GM18868 (cell line): ENCODE measurements around the gene HAGH.

Source experiments
- ATAC-seq: cut with Tn5 transposase; IDR thresholded peaks from one replicate; pipeline ENCODE4 v1.9.1; 2021; ENCODE audit warnings: mild to moderate bottlenecking, moderate library complexity; ENCODE audit not compliant: unreplicated experiment

Gene HAGH

DNA sequence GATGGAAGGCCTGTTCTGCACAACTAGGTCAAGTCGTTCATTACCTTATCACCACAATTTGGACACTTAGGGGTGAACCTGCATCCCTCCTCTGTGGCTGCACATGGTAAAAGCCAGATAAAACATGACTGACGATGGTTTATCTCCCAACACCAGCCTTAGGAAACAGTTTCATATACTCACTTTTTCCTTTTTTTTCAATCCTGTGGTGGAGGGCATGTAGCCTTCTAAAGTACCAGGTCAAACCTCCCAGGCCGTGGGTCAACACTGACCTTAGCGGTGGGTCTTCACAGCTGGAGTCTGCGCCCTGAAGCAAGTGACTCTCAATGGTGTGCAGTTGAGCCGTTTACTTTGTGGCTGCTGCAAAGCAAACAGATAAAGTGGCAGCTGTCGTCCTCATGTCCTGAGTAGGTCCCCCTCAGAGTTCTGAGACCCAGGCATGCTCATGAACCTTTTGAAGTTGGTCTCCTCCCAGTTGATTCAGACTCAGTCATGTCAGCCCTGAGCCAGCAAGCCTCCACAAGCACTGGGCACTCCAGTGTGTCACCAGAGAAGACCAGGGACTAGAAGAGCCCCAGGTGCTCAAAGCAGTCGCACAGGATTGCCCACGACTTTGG is 6.3 kb upstream of the HAGH start:
- no peak for ATAC-seq

DNA sequence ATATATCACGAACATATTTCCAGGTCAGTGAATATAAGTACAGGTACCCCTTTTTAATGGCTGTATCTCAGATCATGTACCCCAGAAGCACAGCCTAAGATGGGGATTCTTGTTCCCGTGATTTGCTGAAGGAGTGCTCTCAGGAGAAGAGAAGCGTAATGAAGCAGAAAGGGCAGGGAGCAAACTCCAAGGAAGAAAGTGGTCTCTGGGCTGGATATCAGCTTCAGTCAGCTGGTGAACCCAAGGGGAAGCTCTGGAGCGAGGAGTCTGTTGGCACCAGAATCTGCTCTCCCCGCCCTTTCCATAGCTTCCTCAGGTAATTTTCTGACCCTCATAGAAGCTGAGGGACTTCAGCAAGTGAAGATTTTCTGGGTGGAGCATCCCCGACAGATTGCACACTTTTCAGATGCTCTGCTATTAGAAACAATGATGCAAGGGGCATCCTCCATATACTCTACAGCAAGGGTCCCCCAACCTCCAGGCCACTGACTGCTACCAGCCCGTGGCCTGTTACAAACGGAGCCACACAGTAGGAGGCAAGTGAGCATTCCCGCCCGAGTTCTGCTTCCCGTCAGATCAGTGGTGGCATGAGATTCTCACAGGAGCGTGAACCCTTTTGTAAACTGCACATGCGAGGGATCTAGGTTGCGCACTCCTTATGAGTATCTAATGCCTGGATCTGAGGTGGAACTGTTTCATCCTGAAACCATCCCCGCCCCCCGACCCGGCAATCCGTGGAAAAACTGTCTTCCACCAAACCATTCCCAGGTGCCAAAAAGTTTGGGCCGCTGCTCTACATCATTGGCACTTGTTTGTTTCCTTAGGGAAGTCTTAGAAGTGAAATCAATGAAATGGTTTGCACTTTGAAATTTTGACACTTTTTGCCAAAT is 4.8 kb upstream of the HAGH start:
- ATAC-seq = no peak

DNA sequence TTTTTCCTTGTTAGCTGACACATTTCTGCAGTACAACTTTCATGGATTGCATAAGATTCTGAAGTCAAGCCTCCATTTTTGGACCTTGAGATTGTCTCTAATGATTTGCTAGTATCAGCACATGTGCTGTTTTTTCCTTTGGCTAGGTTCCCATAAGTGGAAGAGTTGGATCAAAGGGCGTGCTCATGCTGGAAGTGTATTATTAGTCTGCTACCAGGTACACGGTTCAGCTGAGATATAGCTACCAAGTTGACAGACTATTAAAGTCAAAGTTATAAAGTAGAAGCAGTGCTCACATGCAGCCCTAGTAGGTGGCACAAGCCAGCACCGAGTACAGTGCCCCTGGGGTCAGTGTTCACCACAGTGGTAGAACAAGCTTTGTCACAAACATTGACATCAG is 3.6 kb upstream of the HAGH start:
- no peak for ATAC-seq

DNA sequence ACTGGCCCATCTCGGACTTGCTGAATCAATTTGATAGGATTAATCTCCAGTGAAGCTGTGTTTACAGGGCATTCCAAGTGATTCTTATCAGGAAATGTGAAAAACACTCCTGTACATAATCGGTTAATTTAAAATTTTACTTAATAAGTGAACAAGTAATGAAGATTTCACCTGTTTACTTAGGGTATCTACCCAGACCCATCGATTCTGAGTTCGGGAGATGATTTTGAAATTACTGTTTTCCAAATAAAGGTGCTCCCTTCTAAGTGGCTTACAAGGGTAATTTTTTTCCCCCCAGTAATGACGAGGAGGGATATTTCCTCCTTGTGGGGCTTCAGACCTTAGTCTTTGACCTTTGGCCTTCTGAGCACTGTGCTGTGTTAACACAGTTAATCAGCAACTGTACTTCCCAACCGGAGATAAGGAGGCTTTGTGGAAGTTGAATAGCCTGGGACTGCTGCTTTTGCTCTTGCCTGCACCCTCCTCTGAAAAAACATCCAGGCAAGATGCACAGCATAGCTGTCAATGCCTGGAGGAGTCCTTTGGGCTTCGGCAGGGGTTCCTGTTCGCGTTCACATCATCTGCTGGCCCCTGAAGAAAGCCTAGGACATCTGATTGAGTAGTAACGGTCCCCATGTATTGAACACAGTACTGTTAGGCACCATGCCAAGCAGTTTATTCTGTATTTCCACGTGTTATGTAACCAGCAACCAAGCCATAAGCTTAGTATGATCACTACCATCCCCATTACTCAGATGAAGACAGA is 2.2 kb upstream of the HAGH start:
- ATAC-seq = no peak

DNA sequence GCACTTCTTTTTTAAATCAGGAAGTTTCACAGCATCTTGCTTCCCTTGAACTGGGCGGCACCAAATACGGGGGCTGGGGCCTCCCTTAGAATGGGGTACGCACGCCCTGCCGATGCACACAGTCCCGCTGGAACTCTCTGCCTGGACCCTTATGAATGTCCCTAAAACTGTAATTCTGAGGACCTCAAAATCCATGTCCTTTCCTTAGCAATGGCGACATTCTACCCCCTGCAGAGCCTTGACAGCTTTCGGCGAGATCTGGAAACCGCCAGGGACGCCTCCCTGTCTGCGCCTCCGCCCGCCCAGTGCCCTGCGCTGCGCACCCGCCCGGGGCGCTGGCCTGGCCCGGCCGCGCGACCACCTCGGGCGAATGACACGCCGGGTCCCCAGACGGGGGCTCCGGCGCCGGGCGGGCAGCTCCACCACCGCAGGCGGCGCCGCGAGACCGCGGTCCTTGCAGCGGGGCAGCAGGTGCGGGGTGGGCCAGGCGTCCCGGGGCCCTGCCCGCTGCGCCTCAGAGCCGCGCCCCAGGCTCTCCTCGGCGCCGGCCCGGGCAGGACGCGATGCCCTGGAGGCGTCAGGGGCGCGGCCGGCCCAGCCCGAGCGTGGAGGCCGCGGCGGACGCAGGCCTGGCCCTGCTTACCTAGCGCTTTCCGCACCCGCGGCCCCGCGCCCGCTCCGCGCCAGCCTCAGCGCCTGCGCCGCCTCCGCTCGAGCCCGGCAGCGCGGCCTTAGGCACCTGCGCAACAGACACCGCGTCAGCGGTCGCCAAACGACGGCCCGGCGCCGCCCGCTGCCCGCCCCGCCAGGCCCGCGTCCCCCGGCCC is 548 bp downstream of the HAGH start:
- peak; percentile 55 for ATAC-seq

DNA sequence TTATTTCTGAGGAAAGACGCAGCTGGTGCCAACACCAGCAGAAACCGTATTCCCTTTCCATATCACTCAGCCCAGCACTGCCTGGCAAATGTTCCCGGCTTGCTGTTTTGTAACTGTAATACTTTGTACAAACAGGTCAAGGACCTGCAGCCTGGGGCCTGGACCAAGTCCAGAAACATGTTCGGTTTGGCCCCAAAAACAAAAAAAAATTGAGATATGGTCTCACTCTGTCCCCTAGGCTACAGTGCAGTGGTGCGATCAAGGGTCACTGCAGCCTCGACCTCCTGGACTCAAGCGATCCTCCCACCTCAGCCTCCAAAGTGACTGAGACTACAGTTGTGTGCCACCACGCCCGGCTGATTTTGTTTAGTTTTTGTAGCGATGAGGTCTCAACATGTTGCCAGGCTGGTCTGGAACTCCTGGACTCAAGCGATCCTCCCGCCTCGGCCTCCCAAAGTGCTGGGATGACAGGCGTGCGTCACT is 1.2 kb downstream of the HAGH start:
- no peak for ATAC-seq

DNA sequence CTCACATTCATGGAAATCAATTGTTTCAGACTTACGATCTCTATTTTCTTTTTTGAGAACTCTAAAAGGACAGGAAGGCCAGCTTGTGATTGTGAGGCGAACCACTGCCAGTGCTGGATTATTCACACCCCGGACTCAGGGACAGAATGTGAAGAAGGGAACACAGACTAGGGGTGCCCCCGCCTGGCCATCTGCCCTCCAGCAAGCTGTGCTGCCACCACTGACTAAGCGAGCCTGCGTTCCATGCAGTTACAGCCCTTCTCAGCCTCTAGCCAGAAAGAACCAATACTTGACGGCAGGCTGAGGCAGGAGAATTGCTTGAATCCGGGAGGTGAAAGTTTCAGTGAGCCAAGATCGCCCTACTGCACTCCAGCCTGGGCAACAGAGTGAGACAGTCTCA is 2.8 kb downstream of the HAGH start:
- no peak for ATAC-seq

DNA sequence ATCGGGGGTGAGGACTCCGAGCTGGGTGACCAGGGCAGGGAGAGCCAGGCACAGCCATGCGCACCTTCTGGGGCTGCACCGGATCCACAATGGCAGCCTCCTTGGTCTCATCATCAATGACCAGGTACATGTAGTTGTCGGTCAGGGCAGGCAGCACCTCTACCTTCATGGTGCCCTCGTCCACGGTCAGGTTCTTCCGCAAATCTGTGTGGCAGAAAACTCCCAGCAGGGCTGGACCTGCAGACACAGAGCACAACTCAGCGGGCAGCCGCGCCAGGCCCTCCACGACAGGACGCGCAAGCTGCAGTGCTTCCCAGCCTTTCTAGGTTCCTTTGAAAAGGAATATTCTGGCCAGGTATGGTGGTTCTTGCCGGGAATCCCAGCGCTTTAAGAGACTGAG is 3.8 kb downstream of the HAGH start:
- ATAC-seq = no peak

DNA sequence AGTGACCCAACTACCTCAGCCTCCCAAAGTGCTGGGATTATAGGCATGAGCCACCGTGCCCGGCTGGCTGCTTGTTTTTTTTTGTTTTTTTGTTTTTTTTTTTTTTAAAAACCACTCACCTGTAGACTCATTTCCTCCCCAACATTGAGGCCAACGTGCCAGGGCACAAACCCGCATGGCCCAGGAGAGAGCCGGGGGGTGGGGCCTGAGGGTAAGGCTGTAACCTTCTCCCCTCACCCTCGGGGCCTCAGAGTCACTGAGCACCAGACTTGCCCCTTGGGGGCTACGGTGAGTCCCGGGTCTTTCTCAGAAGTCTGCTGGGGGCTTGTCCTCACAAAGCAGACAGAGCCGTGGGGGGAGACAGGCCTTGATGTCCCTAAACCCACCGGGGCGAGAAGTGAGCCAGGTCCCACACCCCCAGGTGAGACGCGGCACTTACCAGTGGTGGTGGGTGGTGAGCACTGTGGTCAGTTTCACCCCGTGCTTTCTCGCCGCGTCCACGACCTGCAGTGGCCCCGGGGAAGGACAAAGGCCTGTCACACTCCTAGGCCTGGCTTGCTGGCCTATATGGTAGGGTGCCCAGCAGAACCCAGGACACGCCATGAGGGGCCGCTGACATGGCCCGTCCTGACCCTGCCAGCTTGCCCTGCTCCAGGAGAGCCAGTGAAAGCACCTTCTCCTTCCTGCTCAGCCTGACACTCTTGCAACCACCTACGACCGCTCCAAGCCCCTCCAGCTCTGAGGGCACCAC is 4.6 kb downstream of the HAGH start:
- no peak for ATAC-seq

DNA sequence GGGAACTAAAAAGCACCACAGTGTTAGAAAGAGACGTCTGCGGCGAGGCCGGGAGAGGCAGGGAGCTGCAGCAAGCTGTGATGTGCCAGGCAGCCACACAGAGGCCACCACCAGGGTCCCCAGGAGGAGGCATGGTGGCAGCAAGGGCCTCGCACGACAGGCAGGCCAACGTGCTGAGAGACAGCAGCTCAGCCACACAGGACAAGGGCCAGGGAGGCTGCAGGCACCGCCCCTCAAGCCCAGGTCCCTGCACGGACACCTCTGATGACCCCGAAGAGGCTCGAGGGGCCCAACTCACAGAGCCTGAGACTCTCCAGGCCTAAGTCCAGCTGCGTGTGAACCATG is 5.7 kb downstream of the HAGH start:
- no peak for ATAC-seq

DNA sequence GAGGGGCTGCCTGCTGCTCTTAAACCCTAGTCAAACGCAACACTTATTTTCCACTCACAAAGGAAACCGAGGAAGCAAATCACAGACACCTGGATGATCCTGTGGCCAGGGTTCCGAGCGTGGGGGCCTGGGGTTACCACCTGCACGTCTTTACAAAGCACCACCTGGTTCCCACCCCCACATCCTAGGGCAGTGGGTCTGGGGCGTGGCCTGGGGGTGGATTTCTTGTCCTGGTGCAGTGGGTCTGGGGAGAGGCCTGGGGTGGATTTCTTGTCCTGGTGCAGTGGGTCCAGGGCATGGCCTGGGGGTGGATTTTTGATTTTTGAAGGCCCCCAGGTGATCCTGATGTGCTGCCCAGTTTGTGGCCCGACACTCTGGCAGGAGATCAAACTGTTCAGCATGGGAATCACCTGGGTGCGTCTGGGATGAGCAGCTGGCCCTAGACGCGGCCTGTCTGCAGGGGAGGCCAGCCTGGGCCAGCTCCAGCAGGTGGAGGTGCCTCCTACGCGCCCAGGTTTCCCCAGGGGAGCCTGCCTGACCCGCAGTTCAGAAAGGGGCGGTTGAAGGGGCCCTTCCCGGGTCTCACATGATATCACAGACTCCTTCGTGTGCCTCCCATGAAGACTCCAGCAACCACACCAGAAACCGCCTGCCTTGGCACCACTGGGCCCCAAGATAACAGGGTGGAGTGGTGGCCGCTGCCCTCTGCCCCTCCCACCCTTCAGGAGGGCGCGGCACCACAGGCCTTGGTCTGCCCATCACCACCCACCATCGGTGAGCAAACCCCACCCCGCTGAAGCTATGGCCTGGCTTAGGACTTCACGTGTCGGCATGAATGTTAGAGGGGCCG is 6.3 kb downstream of the HAGH start:
- ATAC-seq = no peak

DNA sequence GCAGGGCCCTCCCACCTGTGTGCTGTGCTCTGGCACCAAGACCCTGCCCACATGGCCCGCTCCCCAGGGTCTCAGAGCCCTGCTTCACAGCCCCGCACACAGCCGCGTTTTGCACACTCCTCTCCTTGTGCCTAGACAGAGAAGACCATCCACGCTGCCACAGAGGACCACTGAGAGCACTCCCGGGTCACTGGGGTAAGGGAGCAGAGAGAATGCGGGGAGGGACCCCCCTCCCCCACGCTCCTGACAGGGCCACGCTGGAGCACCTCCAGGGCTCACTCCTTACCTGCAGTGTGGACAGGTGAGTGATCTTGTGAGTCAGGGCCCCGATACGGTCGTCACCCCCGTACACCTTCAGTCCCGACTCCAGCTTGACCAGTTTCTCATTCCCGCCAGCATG is 7.0 kb downstream of the HAGH start:
- ATAC-seq = no peak

DNA sequence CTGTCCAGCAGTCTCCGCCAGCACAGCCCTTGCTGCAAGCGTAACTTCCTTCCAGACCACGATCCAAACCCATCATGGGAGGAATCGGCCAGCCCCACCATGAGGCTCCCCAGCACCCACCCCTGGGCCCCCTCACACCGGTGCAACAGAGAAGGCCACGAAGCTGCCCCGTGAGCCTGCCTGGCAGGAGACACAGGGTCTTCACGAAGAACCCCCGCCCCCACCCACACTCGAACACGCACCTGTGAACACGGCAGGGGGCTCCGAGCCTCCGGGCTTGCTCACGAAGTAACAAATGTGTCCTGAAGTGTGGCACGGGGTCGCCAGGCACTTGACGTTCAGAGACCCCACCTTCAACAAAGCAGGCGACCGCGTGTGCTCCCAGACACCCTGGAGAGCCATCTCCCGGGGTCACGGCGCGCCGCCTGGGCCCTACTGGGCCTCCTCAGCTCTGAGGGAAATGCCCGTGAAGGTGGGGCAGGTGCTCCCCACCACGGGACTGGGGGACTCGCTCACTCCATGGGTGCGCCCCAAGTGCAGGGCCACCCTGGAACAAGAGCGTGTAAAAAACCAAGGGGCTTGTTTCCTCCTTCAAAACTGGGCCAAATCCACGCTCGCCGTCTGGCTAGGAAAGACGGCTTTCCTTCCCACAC is 7.6 kb downstream of the HAGH start:
- ATAC-seq = no peak

DNA sequence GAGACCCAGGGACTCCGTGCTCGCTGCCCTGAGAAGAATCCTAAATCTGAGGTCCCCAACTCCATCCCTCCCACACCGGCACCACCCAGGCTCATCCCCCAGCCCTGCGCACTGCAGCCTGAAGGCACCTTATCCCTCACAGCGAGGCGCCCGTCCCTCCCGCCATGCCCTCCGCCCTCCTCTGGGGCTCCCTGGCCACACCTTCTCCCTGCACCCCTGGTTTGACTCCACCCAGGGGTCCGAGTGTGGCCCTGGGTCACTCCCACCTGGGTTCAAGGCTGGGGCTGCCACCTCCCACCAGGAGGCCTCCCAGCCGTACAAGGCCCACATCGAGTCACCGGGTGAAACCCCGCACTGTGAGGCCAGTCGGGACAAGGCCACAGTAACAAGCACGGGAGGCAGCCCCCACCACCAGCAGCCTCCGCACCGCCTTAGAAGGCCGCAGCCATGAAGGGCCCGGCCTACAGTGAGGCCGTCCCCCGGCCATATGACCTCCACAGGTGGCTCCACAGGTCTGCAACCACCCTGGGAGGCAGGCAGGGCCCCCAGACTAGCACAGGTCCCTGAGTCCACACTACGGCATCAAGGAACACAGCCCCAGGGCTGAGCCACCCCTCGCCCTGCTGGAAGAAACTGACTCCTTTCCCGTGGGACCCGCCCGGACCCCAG is 8.3 kb downstream of the HAGH start:
- ATAC-seq = no peak

DNA sequence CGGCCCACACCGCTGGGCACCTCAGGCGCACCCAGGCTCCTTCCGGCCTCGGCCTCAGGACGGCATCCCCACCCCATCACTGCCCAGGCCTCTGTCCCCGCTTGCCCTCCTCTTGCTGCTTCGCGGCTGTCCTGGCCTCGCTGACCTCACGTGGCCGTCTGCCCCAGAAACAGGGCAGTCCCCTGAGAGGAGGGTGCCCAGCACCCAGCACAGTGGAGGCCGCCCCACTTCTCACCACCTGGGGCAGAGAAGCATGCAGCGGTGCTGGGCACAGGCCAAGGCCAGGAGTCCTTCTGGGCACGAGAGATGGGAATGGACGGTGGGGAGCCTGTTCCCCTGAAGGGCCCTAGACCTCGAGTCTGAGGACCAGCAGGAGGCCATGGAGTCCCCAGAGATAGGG is 8.9 kb downstream of the HAGH start:
- ATAC-seq = no peak

DNA sequence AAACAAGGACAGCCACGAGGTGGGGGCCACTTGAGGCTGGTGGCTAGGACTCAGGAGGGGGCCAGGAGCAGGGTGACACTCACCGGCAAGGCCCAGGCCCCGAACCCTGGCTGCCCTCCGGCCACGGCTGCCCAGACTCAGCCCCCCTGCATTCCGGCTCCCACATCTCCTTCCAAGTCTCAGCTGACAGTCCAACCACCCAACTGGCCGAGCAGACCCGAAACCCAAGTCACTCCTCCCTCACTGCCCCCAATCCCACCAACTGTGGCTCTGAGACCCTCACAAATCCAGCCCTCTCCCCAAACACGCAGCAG is 9.4 kb downstream of the HAGH start:
- ATAC-seq = no peak

DNA sequence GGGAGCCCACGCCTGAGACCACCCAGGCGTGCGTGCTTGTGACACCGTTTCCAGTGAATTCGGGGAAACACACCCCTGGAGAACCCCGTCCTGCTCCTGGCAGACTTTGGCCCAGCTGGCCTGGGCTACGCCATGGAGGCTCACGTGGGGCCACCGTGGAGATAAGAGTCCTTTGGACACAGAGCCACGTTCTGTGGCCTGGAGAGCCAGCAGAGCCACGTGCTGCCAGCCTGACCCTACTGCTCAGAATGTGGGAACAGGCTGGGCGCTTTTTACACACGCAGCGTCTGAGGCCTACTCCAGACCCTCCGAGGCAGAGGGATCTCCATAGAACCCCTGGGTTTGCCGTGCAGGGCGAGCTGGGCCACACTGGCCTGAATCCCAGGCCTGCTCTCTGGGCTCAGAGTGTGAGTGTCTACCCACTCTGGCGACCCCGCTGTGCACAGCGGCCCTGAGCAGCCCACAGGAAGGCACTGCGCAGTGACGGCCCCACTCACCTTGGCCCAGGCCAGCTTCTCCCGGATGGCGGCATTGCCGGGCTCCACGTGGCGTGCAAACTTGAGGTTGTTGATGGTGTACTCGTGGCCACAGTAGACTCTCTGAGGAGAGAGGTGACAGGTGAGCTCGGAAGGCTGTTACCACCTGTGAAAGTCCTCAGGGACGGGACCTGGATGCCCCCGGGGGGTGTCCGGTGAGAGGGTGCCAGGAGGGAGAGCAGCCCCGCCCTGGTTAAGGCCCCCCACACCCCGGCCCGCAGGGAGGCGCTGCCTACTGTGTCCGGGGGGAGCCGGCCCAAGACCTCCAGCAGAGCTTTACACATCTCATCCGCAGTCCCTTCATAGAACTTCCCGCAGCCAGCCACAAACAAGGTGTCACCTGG is 10.0 kb downstream of the HAGH start:
- ATAC-seq = no peak
